Lung (tissue), 12 donors: Measurements from ENCODE around the gene MYH7. TPM values are rescaled to one million over a fixed set of nuclear protein-coding genes. Genes with fewer than 3 reads are reported as not detected.
"Not testable (repeated sequence)": the region's sequence is repeated elsewhere in the genome, so short reads cannot be mapped to it uniquely, and the experiment has no call there.

Experiments
- ATAC-seq: fragments of 200-7000 bp; cut with Tn5 transposase; one replicate; pipeline ENCODE4 v1.9.1; 2020; ENCODE audit warnings: moderate number of reproducible peaks; ENCODE audit not compliant: insufficient read depth, low FRiP score
- DNase-seq, 3 donors: peaks; one replicate each; pipeline ENCODE4 v3.0.0-alpha.2; 2013 to 2017
- H3K27ac ChIP-seq, 2 donors: one replicate each; pipeline ENCODE4 v1.5.1; 2013; ENCODE audit warnings: mild to moderate bottlenecking in 2 of 2, moderate library complexity in 2 of 2, control low read depth in 1 of 2, inconsistent platforms in 1 of 2, low read depth in 1 of 2, low read length in 1 of 2
- H3K27me3 ChIP-seq, 3 donors: one replicate each; pipeline ENCODE4 v1.5.1; 2013; ENCODE audit warnings: low read length in 2 of 3; ENCODE audit not compliant: control insufficient read depth in 3 of 3, insufficient read depth in 3 of 3
- H3K36me3 ChIP-seq, 4 donors: one replicate each; pipeline ENCODE4 v1.5.1; 2013; ENCODE audit warnings: low read length in 4 of 4, mild to moderate bottlenecking in 1 of 4, moderate library complexity in 1 of 4; ENCODE audit not compliant: control insufficient read depth in 4 of 4, insufficient read depth in 4 of 4
- H3K4me1 ChIP-seq, 5 donors: one replicate each; pipeline ENCODE4 v1.5.1; 2013; ENCODE audit warnings: low read length in 5 of 5, mild to moderate bottlenecking in 2 of 5, moderate library complexity in 1 of 5; ENCODE audit not compliant: control insufficient read depth in 5 of 5, insufficient read depth in 5 of 5
- H3K4me3 ChIP-seq: one replicate; pipeline ENCODE4 v1.5.1; 2013; ENCODE audit warnings: mild to moderate bottlenecking, control low read depth, moderate library complexity
- H3K9ac ChIP-seq, 2 donors: one replicate each; pipeline ENCODE4 v1.5.1; 2013; ENCODE audit warnings: low read length in 2 of 2, control low read depth in 1 of 2; ENCODE audit not compliant: insufficient read depth in 1 of 2
- H3K9me3 ChIP-seq, 4 donors: one replicate each; pipeline ENCODE4 v1.5.1; 2013; ENCODE audit warnings: low read length in 3 of 4, mild to moderate bottlenecking in 1 of 4, moderate library complexity in 1 of 4; ENCODE audit not compliant: control insufficient read depth in 4 of 4, insufficient read depth in 3 of 4
- CTCF ChIP-seq: IDR thresholded peaks from 2 replicates; pipeline ENCODE4 v1.5.1; 2012; ENCODE audit warnings: mild to moderate bottlenecking; ENCODE audit errors: control extremely low read depth, extremely low read depth
- WGBS, 2 donors: extraction: QIAGEN DNeasy Blood & Tissue Kit; methylation state at CpG; one replicate each; pipeline ENCODE4 v1.1.7; 2013; 5-methylcytosine and 5-hydroxymethylcytosine counted together
- polyA plus RNA-seq, 2 donors: library from polyadenylated mRNA; stranded (reverse); fragments of 200-250 nt; gene quantifications; one replicate each; pipeline ENCODE4 v1.2.1, GENCODE V29; 2013
- total RNA-seq, 2 donors: library from RNA; depleted of rRNA in 1 of 2; stranded (reverse); fragments of >200 nt in 1 of 2; gene quantifications; one replicate each; pipeline ENCODE4 v1.2.1, GENCODE V29; 2014 to 2021
- donor health status: control.
- donor health status: control.
- donor health status: Bipolar disorder and iron deficiency.
- donor health status: healthy.
- donor health status: DM: yes; HTN: yes; CAD: no.

MYH7 gene
- total and polyA plus RNA-seq, 4 donors: 0.02 to 0.19 (median 0.09) TPM; not detected in 1

GRCh38 chr14:23392613-23393012 lies 42.8 kb downstream of the MYH7 start:
- H3K36me3 ChIP-seq: no peaks in the 10 kb centered on the region
- no peak overlapping the region for H3K4me3 ChIP-seq
- H3K9me3 ChIP-seq: no peaks in the 10 kb centered on the region
- DNase-seq: no peak
- TF ChIP-seq CTCF: no peak
- H3K27ac ChIP-seq: no peak overlapping the region
- H3K9ac ChIP-seq: no peak overlapping the region
- H3K4me1 ChIP-seq: no peaks in the 10 kb centered on the region
- WGBS, 2 donors: 80 to 85% methylated on average over 7 of the region's 7 CpGs
- no peaks in the 10 kb centered on the region for H3K27me3 ChIP-seq
- ATAC-seq: no peak

GRCh38 chr14:23389871-23390270 lies 45.6 kb downstream of the MYH7 start:
- not testable (repeated sequence) for H3K4me3 ChIP-seq, ATAC-seq, H3K27ac ChIP-seq, H3K4me1 ChIP-seq, H3K36me3 ChIP-seq, H3K27me3 ChIP-seq, DNase-seq, H3K9ac ChIP-seq, H3K9me3 ChIP-seq
- 91 to 96% methylated on average over 3 to 4 of the region's 19 CpGs for WGBS, 2 donors

- Histone ChIP-seq H3K27ac (peak overlapping the region in 1 of 2 donors; percentile 10), H3K4me3 (no peak overlapping the region), H3K9ac (no peak overlapping the region), H3K27me3 (no peaks in the 10 kb centered on the region), H3K4me1 (no peaks in the 10 kb centered on the region), H3K36me3 (peaks cover 0 to 5% (median 0%) of the 10 kb centered on the region in 4 donors), H3K9me3 (no peaks in the 10 kb centered on the region)
- DNase-seq (no peak), ATAC-seq (no peak)
- no peak for TF ChIP-seq CTCF
- WGBS, 2 donors: 45 to 63% methylated on average over 12 of the region's 12 CpGs
Observed at GRCh38 chr14:23389396-23389795, 46.1 kb downstream of the MYH7 start.

DNA sequence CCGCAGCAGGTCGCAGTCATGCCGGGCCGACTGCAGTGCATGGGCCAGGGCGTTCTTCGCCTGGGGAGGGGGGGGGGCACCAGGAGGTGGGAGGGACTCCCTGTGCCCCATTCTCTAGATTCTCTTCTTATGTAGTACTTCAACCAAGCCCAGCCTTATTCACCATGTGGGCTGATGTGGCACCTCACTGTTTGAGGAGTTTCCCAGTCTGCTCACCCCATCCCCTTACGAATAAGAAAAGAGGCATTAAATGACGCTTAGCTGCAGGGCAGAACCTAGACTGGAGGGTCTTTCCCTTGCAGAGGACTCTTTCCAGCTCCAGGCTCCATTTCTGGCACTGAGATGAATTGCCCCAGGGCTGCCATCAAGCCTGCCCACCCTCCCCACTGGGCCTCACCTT lies 46.5 kb downstream of the MYH7 start:
- no peak overlapping the region for H3K4me3 ChIP-seq
- no peak for DNase-seq
- H3K9ac ChIP-seq: no peak overlapping the region
- H3K27me3 ChIP-seq: no peaks in the 10 kb centered on the region
- H3K27ac ChIP-seq: peak overlapping the region in 1 of 2 donors; percentile 10
- no peaks in the 10 kb centered on the region for H3K4me1 ChIP-seq
- WGBS, 2 donors: 91 to 94% methylated on average over 7 to 8 of the region's 8 CpGs
- H3K9me3 ChIP-seq: no peaks in the 10 kb centered on the region
- TF ChIP-seq CTCF: no peak
- no peak for ATAC-seq
- peaks cover 0 to 5% (median 0%) of the 10 kb centered on the region in 4 donors for H3K36me3 ChIP-seq
